Measurements from ENCODE around the gene FAM83C.
"Not testable (repeated sequence)": the region's sequence is repeated elsewhere in the genome, so short reads cannot be mapped to it uniquely, and the experiment has no call there.

The FAM83C gene

GRCh38 chr20:35263532-35264341 is 28.5 kb downstream of the FAM83C start:
- ATAC-seq, result no peak

- ATAC-seq, result not testable (repeated sequence)
Observed at GRCh38 chr20:35262731-35263531, 29.3 kb downstream of the FAM83C start.

- not testable (repeated sequence) for ATAC-seq
Observed at GRCh38 chr20:35262321-35262720, 29.9 kb downstream of the FAM83C start.

DNA sequence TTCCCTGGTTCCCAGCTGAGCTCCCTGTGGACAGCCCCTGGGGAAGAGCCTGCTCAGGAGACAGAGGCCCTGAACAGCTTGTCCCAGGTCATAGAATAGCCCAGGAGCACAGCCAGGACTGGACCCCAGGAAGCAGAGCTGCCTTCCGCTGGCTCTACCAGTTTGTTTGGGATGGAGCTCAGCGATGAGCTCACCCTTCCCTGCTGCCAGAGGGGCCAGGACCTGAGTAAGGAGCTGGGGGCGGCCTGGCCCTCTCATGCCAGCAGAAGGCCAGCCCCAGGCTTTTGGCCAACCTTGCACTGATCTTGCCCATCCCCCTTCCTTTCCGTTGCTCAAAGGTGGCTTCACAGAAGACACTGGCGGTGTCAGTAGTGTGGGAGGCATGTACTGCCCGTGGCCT is 31.8 kb downstream of the FAM83C start:
- ATAC-seq, result no peak

- ATAC-seq, result no peak
Observed at GRCh38 chr20:35257175-35257909, 34.9 kb downstream of the FAM83C start.

GRCh38 chr20:35254448-35254999 is 37.7 kb downstream of the FAM83C start:
- no peak for ATAC-seq

- no peak for ATAC-seq
Observed at GRCh38 chr20:35253010-35253409, 39.2 kb downstream of the FAM83C start.

GRCh38 chr20:35252598-35252997 is 39.6 kb downstream of the FAM83C start:
- not testable (repeated sequence) for ATAC-seq

- peak; percentile 46 to 77 for ATAC-seq
Observed at GRCh38 chr20:35252037-35252461, 40.2 kb downstream of the FAM83C start.

- no peak for ATAC-seq
Observed at GRCh38 chr20:35251613-35251940, 40.6 kb downstream of the FAM83C start.

- ATAC-seq, result no peak
Observed at GRCh38 chr20:35248641-35249475, 43.4 kb downstream of the FAM83C start.

DNA sequence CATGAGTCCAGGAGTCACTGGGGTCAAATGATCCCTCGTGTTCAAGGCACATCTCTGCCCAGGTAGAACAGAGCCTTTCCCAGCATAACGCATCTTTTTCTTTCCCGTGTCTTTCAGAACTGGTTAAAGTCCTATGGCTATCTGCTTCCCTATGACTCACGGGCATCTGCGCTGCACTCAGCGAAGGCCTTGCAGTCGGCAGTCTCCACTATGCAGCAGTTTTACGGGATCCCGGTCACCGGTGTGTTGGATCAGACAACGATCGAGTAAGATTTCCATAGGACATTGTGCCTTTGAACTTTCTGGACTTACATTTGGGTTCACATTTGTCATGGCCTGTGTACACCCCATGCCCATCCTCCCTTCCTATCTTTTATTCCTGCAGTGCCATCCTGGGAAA is 45.5 kb downstream of the FAM83C start:
- ATAC-seq, result no peak

- no peak for ATAC-seq
Observed at GRCh38 chr20:35243986-35244385, 48.2 kb downstream of the FAM83C start.

GRCh38 chr20:35243317-35243716 is 48.9 kb downstream of the FAM83C start:
- no peak for ATAC-seq

- ATAC-seq, result no peak
Observed at GRCh38 chr20:35240811-35241293, 51.4 kb downstream of the FAM83C start.

GRCh38 chr20:35240083-35240810 is 52.0 kb downstream of the FAM83C start:
- no peak for ATAC-seq

GRCh38 chr20:35238735-35239134 is 53.5 kb downstream of the FAM83C start:
- no peak for ATAC-seq

DNA sequence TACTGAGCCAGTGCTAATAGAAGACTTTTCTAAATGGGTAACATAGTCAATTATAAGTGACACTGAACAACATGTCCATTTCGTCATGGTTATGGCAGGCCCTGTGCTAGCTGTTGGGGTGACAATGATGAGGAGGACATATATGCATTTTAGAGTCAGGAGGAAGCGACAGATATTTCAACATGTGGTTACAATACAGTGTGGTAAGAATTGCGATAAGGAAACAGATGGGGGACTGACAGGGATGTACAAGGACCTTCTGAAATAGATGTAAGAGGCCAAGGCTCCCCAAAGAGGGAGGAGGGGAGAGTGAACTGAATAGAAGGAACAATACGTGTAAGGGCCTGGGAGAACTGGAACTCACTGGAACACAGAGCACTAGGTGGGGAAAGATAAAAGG is 54.1 kb downstream of the FAM83C start:
- ATAC-seq, result no peak

DNA sequence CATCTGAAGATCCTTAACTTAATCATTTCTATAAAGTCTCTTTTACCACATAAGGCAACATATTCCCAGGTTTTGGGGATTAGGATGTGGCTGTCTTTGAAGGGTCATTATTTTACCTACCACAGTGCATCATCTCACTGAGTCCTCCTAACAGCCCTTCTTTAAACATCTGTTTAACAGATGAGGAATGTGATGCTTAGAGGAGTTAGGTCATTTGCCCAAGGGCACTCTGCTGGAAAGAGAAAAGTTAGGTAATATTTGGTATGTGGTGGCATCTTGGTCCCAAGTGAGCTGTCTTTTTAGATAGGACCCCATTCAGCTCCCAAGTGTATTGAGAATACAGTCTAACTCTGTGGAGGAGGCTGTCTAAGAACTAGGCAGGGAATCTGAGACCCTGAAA is 54.7 kb downstream of the FAM83C start:
- ATAC-seq, result no peak

GRCh38 chr20:35235881-35236280 is 56.3 kb downstream of the FAM83C start:
- ATAC-seq, result no peak
